ENCODE data around the gene MRGPRD. TPM values are rescaled to one million over a fixed set of nuclear protein-coding genes. Genes with fewer than 3 reads are reported as not detected.

The MRGPRD gene
- polyA plus RNA-seq, 1 experiment = not detected

GRCh38 chr11:69018924-69019323, 38.1 kb upstream of the MRGPRD start:
- peak; percentile 44 for TF ChIP-seq CTCF (IDR thresholded peaks at IDR 0.05; ENCODE audit: insufficient read depth, low read depth, low read length)
- H3K27me3 ChIP-seq (ENCODE audit: control insufficient read depth, insufficient read depth, low read length) = no peaks in the 10 kb centered on the region
- H3K36me3 ChIP-seq (ENCODE audit: control insufficient read depth, insufficient read depth, low read length) = no peaks in the 10 kb centered on the region
- POLR2A ChIA-PET = no interaction called here
- H3K4me3 ChIP-seq (ENCODE audit: low read depth, low read length) = no peak overlapping the region
- CTCF ChIA-PET = interaction anchor here (1.8 to 2.1 kb wide), 2 partner anchors 23 to 25 kb away, joined by 4 to 6 read pairs; no protein-coding TSS in a partner anchor
- DNase-seq (ENCODE audit: low read depth) = peak; percentile 71

- H3K36me3 ChIP-seq (ENCODE audit: control insufficient read depth, insufficient read depth, low read length) = no peaks in the 10 kb centered on the region
- ChIA-PET POLR2A (no interaction called here), CTCF (interaction anchor here (0.6 to 2.1 kb wide), 4 partner anchors 10 to 625 kb away, joined by 3 to 6 read pairs (median 4); no protein-coding TSS in a partner anchor)
Measured at GRCh38 chr11:69017951-69018350, 37.2 kb upstream of the MRGPRD start.

GRCh38 chr11:69014898-69015549, 34.2 kb upstream of the MRGPRD start:
- ChIA-PET POLR2A (no interaction called here), CTCF (interaction anchor here (0.7 to 6.3 kb wide), 4 partner anchors 17 to 87 kb away, joined by 3 to 54 read pairs (median 3); no protein-coding TSS in a partner anchor)
- TF ChIP-seq CTCF (IDR thresholded peaks at IDR 0.05; ENCODE audit: insufficient read depth, low read depth, low read length) = no peak
- no peak for DNase-seq (ENCODE audit: low read depth)
- no peaks in the 10 kb centered on the region for H3K36me3 ChIP-seq (ENCODE audit: control insufficient read depth, insufficient read depth, low read length)
- no peaks in the 10 kb centered on the region for H3K27me3 ChIP-seq (ENCODE audit: control insufficient read depth, insufficient read depth, low read length)
- no peak overlapping the region for H3K4me3 ChIP-seq (ENCODE audit: low read depth, low read length)

More at GRCh38 chr11:69017951-69018350, 37.2 kb upstream of the MRGPRD start:
- TF ChIP-seq CTCF (IDR thresholded peaks at IDR 0.05; ENCODE audit: insufficient read depth, low read depth, low read length) = no peak
- DNase-seq (ENCODE audit: low read depth) = no peak
- Histone ChIP-seq H3K27me3 (ENCODE audit: control insufficient read depth, insufficient read depth, low read length) (no peaks in the 10 kb centered on the region), H3K4me3 (ENCODE audit: low read depth, low read length) (no peak overlapping the region)

- TF ChIP-seq CTCF (IDR thresholded peaks at IDR 0.05; ENCODE audit: insufficient read depth, low read depth, low read length) = no peak
- no peaks in the 10 kb centered on the region for H3K36me3 ChIP-seq (ENCODE audit: control insufficient read depth, insufficient read depth, low read length)
- ChIA-PET CTCF (interaction anchor here (0.7 to 6.3 kb wide), 9 partner anchors 8 to 628 kb away, joined by 3 to 54 read pairs (median 3); no protein-coding TSS in a partner anchor), POLR2A (no interaction called here)
- peak overlapping the region; percentile 51; the same call in 1 of the 2 replicates for H3K4me3 ChIP-seq (ENCODE audit: low read depth, low read length)
- no peak for DNase-seq (ENCODE audit: low read depth)
- H3K27me3 ChIP-seq (ENCODE audit: control insufficient read depth, insufficient read depth, low read length) = no peaks in the 10 kb centered on the region
Measured at GRCh38 chr11:69014084-69014851, 33.5 kb upstream of the MRGPRD start.
